Measurements from ENCODE around the gene RING1.

Gene RING1

GRCh38 chr6:33208091-33208967 lies at the start of gene RING1:
Gene RING1 (plus strand): TSS chr6:33208500. CDS start chr6:33208823, 323 bp downstream.
- DNase-seq (ENCODE audit: low spot score), result peak; percentile 88

- no peak for DNase-seq (ENCODE audit: low spot score)
Measured at GRCh38 chr6:33160096-33160495, 48.2 kb upstream of the RING1 start.

GRCh38 chr6:33160728-33161344 lies 47.5 kb upstream of the RING1 start:
- peak; percentile 60 for DNase-seq (ENCODE audit: low spot score)

GRCh38 chr6:33161354-33162331 lies 46.7 kb upstream of the RING1 start:
- DNase-seq (ENCODE audit: low spot score), result peak; percentile 78

- DNase-seq (ENCODE audit: low spot score), result no peak
Measured at GRCh38 chr6:33163540-33163939, 44.8 kb upstream of the RING1 start.

GRCh38 chr6:33164176-33164575 lies 44.1 kb upstream of the RING1 start:
- no peak for DNase-seq (ENCODE audit: low spot score)

- no peak for DNase-seq (ENCODE audit: low spot score)
Measured at GRCh38 chr6:33164665-33165373, 43.5 kb upstream of the RING1 start.

- no peak for DNase-seq (ENCODE audit: low spot score)
Measured at GRCh38 chr6:33165581-33166258, 42.6 kb upstream of the RING1 start.

GRCh38 chr6:33166363-33166762 lies 41.9 kb upstream of the RING1 start:
- DNase-seq (ENCODE audit: low spot score), result no peak

GRCh38 chr6:33166811-33167210 lies 41.5 kb upstream of the RING1 start:
- no peak for DNase-seq (ENCODE audit: low spot score)

GRCh38 chr6:33167374-33168283 lies 40.7 kb upstream of the RING1 start:
- DNase-seq (ENCODE audit: low spot score), result no peak

GRCh38 chr6:33168284-33168601 lies 40.1 kb upstream of the RING1 start:
- DNase-seq (ENCODE audit: low spot score), result no peak

- DNase-seq (ENCODE audit: low spot score), result no peak
Measured at GRCh38 chr6:33168639-33169038, 39.7 kb upstream of the RING1 start.

GRCh38 chr6:33169291-33170175 lies 38.8 kb upstream of the RING1 start:
- DNase-seq (ENCODE audit: low spot score), result no peak

- no peak for DNase-seq (ENCODE audit: low spot score)
Measured at GRCh38 chr6:33170176-33171015, 37.9 kb upstream of the RING1 start.

GRCh38 chr6:33171016-33171879 lies 37.1 kb upstream of the RING1 start:
- DNase-seq (ENCODE audit: low spot score), result no peak
